GM19324 (cell line): ENCODE data around the gene SLC48A1.
A peak's percentile ranks its signal among the peaks of the same experiment; 100 is the strongest.
"Not testable (repeated sequence)": the region's sequence is repeated elsewhere in the genome, so short reads cannot be mapped to it uniquely, and the experiment has no call there.

Source experiments
- ATAC-seq: cut with Tn5 transposase; IDR thresholded peaks from one replicate; pipeline ENCODE4 v1.9.1; 2021; ENCODE audit warnings: mild to moderate bottlenecking, moderate library complexity; ENCODE audit not compliant: unreplicated experiment, low FRiP score

Gene SLC48A1

DNA sequence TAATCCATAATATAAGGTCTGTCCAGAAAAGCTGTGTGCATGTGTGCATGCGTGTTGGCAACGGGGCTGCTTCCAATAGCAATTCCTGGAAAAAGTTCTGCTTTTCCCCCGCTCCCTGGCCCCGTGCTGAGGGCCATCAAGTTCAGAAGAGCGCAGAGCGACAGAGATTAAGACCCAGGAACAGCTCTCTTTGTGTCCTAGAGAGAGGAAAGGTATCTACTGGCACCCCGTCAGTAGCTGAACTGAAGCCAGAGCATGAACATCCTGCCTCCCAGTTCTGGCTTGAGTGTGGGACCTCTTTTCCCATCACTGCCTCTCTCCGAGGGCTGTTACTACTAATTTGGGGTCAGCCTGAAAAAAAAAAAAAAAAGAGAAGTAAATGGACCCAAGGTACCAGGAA is 31.1 kb downstream of the SLC48A1 start:
- ATAC-seq = no peak

DNA sequence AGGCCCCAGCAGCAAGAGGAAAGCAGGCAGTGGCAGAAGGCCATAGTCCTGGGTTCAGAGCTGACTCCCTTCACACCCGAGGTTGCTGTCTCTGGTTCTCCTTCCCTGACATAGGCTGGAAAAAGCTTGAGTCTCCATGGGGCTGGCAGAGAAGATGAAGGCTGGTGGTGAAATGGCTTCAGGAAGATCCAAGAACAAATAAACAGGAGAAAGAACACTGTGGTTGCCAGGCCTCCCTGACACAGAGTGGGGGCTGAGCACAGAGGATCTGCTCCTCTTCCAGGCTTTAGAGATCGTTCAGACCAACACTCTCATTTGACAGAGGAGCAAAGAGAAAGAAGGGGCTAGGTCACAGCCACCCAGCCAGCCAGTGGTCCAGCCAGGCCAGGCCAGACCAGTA is 32.4 kb downstream of the SLC48A1 start:
- ATAC-seq = no peak

DNA sequence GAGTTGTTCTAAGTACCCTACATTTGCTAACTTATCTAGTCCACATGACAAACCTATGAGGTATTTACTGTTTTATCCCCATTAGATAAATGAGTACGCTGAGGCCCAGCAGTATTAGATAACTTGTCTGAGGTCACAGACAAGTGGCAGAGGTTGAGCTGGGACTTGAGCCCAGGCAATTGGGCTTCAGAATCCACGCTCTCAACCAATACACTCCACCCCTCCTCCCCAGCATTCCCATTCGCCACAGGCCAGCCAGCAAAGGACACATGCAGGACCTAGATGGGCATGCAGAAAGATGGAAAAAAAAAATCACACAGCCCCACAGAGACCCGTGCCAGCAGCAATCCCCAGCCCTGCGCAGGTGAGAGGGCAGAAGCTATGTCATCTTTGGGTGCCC is 34.3 kb downstream of the SLC48A1 start:
- ATAC-seq = no peak

DNA sequence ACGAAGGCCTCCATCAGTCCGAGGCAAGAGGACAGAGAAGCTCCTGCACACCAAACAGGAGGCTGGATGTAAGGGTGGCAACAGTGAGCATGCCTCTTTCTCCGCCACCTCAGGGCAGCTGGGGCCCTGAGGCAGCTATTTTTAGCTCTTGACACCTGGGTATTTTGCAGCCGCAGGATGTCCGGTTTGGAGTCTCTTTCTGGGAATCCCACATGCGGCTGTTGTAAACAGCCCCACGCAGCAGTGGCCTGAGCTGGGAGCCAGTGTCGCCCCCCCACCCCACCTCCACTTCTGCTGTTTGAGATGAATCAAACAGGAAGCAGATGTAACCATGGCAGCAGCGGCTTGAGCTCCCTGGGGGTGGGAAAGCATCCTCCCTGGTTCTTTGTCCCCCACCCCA is 35.0 kb downstream of the SLC48A1 start:
- no peak for ATAC-seq

DNA sequence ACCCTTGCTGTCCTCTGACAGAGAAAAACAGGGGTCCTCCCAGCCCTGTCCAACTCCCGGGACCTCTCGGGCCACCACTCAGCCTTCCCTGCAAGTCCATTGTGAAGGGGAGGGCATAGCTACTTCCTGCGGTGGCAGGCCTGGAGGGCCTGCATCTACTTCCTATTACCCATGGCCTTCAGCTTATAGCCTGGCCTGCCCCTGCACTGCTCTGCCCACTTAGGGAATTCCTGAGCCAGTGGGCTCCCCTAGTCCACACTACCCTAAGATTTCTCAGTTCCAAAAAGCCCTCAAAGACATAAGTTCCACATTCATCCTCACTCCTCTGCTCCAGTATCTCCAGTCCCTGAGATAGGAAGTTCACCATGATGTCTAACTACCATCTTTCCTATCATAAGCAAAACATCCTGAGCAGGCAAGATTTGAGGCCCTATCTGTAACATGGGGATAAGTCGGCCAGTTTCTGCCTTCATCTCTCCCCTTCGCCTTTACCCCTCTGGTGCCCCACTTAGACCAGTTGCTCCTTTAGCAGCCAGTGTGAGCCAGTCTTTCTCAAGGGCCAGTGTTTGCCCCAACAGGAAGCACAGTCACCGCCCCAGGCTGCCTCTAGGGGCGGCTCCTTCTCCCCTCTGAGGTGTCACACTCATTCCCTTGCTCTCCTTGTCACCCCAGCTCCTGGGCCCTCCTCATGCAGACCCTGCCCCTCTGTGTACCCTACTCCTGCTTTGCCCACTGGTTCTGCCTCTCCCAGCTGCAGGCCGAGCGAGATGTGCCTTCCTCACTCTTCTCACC is 35.7 kb downstream of the SLC48A1 start:
- no peak for ATAC-seq

DNA sequence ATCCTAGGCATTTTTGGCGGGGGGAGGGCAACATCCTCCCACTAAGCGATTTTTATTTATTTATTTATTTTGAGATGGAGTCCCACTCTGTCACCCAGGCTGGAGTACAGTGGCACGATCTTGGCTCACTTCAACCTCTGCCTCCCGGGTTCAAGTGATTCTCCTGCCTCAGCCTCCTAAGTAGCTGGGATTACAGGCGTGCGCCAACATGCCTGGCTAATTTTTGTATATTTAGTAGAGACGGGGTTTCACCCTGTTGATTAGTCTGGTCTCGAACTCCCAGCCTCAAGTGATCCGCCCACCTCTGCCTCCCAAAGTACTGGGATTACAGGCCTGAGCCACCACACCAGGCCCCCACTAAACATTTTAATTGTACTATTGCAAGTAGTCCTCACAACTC is 36.5 kb downstream of the SLC48A1 start:
- ATAC-seq = not testable (repeated sequence)

DNA sequence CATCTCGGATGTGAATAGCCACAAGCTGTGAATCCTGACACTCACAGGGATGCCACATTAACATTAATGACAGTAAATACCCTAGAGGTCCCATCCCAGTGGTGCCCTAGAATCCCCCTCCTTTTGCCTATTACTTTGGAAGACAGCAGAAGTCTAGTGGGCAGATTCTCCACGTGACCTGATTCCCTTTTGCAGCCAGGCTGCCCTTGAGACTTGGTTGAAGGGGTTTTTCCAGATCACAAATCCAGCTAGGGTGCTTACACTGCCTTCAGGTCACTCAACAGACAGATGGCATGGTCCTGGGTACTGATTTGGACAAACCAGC is 38.0 kb downstream of the SLC48A1 start:
- no peak for ATAC-seq

DNA sequence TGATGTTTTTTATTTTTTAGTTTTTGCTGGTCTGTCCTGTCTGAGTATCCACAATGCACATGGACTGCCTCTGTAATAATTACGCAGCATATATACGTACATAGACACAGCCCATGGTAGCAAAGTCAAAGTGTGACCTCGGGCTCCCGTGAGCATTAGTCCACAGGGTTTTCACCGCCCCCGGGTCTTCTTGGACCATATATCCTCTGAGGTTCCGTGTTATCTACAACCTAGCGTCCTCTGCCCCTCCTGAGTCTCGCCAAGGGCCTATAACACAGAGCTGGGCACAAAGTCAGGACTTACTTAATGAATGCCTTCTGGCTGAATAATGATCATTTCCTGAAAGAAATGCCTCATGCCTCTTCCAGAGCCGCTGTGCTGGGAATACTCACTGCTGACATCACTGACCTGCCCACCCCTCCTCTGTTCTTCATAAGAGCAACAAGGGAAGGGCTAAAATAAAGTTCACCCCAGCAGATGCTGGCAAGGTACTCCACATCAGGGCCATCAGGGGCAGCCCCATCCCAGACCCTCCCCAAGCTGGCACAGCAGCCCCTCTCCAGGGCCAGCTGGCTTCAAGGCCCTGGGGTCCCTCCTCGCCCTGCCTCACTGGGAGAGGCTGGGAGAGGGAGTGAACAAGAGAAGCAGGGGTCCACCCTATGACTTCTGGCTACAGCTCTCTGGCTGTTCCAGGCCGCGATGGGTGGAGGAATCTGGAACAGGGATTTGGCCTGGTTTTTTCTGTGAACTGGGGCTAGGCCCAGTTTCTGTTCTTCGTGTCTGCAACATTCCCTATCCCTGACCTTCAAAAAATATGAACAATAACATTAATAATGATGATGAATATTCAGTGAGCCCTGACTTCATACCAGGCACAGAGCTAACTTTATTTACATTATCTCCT is 38.8 kb downstream of the SLC48A1 start:
- ATAC-seq = no peak

DNA sequence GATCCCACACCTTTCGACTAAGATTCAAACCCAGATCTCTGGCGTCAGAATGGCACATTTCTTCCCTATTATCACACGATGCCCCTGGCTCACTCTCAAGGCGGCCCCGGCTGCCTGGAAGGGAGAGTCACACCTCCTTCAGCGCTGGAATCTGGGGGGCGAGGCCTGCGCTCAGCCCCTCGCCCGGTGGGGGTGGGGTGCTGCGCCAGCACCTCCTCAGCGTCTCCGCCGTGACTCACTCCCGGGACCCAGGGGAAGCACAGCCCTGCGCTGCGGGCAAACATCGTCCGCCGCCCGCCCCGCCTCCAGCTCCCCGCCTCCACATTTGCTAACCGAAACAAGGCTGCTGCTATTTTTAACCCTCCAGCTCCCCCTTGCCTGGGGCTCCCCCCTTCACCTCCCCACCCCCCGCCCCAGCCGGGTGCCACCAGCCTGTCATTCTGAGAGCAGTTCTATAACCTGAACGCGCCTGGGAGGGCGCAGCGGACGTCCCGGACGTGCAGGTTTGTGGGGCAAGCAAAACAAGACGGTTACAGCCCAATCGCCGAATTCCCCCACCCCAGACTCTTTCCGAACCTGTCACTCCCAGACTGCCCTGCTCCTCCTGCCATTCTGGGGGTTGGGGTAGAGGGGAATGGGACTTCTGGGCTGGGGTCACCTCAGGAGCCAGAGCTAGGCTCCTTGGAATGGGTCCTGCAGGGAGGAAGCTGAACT is 39.9 kb downstream of the SLC48A1 start:
- ATAC-seq = peak; percentile 75

DNA sequence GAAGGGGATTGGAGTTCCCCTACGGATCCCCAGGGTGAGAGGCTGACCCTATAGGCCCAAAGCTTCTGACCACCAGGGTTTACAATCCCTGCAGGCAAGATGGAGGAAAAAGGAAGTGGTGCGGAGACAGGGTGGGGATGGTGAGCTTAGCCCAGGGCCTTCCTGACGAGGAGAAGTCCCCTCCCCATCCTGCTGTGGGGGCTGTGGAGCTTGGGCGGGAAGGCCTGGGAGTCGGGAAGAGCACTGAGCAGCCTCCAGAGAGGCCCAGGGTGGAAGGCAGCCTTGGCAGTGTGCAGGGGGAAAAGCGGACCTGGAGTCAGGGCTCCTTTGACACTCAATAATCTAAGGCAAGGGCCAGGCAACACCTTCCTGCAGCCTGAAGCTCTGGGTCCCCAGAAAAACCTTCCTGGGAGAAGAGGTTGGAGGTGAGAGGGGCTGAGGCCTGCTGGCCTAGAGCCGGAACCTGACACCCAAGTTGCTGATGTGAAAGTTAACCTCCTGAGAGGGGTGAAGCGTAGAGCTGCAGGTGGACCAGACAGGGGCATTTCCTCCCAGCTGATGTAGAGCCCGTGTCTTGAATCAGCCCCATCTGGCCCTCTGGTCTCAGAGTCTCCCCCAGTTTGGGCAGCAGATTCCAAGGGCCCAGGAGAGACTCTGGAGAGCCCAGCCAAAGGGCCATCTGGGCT is 40.6 kb downstream of the SLC48A1 start:
- ATAC-seq = peak; percentile 12

DNA sequence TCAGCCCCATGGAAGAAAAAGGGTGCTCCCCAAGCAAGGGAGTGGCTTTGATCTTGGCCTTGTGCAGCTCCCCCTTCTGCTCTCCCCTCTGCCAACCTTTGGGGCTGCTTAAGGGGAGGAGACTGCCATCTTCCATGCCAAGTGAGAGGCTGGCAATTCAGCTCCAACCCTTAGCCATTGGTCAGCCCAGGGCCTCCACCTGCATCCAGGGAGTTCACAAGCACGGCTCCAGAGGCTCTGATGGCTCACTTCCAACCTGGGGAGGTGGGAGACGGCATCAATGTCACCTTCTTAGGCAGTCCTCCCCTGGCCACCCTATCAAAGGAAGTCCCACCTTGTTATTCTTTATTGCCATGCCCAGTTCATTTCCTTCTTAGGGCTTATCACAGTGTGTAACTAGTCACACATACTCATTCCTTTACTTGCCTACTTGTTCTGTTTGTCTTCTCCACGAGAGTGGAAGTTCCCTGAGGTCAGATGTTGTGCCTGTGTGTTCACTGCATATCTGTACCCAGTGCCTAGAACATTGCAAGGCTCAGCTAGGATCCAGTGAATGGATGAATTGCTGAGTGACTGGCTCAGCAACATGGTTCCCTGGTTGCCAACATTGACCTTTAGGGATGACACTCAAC is 41.6 kb downstream of the SLC48A1 start:
- ATAC-seq = no peak

DNA sequence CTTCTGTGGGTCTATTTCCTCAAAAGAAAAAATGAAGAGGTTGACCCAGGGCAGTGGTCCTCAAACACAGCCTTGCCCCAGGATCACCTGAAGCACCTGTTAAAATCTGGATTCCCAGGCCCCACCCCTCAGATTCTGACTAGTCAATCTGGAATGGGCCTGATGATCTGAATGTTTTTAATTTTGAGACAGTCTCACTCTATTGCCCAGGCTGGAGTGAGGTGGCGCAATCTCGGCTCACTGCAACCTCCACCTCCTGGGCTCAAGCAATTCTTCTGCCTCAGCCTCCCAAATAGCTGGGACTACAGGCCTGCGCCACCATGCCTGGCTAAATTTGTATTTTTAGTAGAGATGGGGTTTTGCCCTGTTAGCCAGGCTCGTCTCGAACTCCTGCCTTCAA is 42.4 kb downstream of the SLC48A1 start:
- not testable (repeated sequence) for ATAC-seq

DNA sequence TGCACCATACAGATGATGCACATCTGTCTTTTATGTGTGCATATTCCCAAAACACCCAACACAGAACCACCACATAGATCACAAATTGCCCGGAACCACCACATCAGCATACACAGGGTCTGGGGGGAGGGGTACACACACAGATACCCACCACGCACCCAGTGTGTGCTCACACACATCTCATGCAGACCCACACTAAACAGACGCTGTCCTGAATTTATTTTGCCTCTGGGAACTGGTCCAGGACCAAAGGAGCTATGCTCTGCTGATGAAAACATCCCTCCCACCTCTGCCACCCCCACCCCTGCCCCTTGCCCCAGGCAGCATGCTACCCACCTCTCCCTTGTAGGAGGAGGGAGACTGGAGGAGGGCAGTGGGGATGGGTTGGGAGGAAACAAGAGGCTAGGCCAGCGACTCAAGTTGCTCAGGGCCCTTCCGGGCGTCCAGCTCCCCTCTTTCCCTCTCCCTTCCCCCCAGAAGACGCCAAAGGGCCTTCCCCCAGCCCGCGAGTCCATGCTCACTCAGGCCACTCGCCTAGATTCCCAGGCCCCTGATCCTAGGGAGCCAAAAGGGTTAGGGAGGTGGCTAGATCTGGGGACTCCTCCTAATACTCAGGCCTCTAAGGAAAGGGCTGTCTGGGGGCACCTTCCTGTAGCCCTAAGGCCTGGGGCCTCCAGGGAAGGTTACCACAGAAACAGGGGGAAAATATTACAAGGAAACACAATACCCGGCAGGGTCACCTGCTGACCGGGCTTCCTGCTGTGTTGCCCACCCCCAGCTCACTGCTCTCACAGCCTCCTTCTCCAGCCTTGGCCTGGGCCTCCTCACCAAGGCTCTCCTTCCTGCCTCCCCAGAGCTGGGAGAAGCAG is 43.6 kb downstream of the SLC48A1 start:
- ATAC-seq = no peak

DNA sequence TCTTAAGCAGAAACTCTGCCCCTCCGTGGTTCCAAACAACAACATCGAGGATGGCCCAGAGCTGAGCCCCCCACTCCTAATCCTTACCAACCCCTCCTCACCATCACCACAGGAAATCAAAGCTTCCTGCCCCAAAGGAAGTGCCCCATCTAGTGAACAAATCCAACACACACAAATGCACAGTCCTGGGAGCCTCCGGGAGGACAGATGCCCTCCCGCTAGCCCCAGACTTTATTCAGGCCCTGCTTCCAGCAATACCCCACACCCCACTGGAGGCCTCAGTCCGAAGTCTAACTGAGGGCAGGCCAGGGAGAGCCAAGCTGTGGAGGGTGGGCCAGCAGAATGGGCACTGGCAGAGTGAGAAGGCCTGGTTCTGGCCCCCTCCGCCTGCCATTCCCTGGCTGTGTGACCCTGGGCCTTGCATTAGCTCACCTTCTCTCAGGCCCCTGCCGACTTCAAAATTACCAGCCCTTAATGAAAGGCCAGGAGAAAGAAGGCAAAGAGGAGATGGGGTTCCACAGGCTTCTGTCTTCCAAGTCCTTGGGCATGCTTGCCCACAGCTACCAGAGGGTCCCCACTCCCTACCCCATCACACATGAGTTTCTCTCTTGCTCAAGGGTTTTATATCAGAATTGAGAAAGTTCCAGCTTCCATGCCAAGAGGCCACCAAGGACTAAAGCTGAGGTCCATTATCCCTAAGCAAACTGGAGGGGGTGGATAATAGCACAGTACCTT is 44.4 kb downstream of the SLC48A1 start:
- ATAC-seq = no peak

DNA sequence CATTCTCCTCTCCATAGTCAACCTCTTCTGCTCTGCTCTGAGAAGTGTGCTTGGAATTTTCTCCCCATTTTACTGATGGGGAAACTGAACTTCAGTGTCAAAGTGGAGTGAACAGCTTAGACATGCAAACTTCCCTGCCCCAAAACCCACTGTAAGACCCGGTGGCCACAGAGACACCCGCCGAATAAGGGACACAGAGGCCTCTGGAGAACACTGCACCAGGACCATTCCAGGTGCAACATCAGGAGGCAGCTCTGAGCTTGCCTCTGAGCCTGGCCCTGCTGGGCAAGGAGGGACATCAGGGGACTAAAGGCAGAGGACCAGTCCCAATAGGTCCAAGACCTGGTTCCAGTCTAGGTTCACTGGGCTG is 45.0 kb downstream of the SLC48A1 start:
- ATAC-seq = no peak

DNA sequence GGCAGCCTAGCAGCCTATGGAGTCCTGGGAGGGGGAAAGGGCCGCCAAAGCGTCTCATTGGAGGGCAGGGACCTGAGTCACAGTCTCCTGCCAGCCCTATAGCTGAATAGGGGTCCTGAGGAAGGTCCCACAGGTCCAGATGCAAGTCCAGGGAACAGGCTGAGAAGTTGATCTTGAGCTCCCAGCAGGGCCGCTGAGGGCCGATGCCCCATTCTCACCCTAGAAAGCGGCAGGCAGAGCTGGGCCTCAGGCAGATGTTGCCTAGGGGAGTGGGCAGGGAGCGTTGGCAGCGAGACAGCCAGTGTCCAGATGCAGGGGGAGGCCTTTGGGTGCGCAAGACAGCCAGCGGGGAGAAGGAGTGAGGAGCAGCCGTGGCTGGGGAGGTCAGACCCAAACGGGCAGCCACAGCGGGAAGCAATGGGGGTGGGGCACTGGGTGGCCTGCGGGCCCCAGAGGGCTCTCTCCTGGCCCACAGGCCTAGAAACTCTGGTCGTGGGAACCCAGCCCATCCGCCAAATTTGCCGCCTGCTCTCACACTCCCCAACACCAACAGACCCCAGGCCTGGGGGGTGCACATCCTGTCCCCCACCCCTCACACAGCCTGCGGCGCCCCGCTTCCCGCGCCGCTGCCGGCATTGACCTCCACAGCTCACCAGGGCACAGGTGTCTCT is 45.6 kb downstream of the SLC48A1 start:
- no peak for ATAC-seq

DNA sequence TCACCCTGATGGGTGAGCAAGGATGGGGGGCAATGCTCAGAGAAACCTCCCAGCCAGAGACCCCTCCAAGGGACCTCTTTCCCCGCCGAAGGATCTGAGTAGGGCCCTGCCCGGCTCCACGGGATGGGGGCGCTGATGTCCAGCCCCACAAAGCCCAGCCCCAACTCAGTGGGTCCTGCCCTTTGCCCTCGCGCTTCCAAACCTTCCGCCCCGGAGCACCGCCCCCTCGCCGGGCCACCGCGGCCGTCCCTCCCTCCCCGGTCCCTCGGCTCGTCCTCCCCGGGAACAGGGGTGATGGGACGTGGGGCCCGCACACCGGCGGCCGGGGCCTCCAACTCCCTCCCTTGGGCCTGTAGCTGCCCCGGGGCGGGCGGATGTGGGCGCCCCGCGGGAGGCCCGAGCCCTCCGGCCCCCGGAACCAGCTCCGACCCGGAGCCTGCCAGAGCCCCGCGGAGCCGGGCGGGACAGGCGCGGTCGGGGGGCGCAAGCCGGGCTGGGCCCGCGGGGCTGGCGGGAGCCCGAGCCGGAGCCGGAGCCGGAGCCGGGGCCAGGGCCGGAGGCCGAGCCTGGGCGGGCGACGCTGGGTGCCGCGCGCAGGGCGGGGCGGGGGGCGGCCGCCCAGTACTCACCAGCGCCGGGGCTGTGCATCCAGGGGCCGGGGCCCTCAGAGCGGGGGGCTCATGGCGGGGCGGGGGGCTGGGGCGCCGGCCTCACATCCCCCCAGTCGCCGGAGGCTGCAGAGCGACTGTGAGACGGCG is 46.3 kb downstream of the SLC48A1 start:
- peak; percentile 48 for ATAC-seq
